Activated naive CD4-positive, alpha-beta T cell treated with anti-CD3 and anti-CD28 coated beads, Interleukin-2, amount 50 U/mL, for 16 hours (primary cell): Measurements from ENCODE around the gene GGT6.

Experiments used
- DNase-seq: peaks from one replicate; pipeline ENCODE4 v3.0.0-alpha.2; 2020

GGT6 gene

DNA sequence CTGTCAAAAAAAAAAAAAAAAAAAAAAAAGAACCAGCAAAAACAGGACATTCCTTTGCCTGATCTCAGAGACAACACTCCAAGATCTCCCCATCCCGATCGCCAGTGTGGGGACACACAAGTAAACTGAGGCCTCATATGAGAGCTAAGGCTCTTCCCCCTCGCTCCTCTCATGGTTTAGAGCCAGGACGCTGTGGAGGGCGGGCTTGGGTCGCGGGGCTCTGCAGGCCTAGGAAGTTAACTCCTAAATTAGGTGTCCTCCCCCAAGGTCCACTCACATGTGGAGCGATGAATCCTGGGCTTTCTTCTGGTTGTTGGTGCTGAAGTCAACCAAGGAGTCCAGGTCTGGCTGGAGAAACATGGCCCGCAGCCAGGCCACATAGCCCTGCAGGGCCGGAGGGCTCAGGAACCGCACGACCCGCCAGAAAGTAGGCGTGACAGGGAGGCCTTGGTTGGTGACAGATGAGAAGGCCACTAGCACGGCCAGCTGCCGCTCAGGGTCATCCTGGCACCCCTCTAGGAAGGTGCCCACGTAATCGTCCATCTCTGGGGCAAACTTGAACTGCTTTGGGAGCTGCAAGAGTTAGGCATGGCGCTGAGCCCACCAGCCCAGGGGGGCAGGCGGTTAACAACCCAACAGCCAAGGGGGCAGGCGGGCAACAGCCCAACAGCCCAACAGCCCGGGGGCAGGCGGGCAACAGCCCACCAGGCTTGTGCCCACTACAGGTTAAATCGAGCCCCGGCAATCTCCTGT is 10.4 kb downstream of the GGT6 start:
- no peak for DNase-seq

DNA sequence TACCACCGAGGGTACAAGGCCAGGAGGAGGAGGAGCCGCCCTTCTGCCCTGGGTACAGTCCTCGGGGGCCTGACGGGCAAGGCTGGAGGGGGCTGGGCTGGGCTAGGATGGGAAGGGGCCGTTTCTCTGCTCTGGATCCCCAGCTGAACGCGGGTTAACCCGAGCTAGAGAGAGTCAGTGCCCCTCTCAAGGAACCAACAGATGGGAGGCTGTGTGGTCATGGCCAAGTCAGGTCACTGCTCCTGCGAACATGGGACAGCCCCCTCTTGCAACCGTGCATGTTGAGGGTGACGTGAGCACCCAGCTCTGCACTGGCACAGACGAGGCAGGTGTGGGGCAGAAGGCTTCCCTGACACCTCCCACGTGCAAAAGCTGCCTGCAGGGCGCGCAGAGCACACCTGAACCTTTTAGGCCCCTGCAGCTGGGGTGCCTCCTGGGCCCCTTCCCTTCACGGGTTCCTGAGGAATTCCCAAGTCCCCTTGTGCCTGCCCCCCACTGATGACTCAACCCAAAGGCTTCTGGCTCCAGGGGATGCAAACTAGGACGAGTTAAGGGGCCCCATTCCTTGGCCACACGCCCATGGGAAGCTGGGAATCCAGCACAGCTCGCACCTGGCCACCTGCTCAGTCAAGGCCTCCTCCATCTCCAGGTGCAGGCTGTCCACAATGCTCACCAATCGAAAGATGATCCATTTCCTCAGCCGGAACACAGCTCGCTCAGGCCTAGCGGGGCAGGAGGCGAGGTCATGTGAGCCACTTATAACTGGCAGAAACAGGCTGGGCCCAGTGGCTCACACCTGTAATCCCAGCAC is 11.5 kb downstream of the GGT6 start:
- DNase-seq = no peak

DNA sequence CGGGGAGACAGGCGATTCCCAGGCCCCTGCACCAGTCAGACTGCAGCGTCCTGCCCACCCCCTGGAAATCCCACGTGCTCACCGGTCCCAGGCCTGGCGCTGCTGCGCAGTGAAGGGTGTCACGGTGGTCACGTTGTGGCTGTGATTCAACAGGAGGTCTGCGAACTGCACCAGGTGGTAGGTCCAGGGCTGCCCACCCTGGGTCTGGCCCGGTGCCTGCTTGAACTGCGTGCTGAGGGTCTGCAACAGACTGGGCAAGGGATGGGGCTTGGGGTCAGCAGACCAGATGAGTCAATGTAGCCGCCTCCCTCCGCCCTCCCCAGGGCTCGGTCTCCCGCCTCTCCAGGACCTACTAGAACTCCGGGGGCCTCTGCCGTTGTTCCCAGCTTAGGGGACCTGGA is 12.3 kb downstream of the GGT6 start:
- no peak for DNase-seq

DNA sequence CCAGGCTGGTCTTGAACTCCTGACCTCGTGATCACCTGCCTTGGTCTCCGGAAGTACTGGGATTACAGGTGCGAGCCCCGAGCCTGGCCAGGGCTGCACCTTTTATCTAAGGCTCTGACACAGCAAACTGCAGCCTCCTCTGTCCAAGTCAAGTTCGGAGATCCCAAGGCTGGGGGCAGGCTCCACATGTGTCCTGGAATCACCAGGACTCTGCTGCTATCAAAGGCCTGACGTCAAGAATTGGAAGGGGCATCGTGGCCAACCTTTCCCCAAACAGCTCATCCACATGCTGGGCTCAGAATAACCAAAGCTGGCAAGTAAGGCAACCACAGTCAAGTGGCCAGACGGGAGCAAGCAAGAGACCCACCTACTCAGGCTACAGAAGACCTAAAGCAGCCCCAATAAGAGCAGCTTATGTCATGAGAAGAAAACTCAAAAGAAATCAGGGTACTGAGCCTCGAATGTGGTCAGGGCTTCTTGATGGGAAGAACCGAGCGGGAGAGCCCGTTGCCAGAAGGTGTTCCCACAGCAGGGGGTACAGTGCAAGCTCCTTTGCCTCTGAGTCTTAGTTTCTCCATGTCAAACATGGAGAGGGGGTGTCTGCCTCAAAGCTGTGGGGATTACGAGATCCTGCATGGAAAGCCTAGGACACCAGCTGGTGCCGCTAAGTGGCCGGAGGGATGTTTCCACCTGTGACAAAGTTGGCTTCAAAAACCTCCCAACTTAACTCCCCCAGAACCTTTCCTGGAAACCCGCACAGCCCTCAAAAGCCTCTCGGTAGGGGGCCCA is 13.1 kb downstream of the GGT6 start:
- no peak for DNase-seq

DNA sequence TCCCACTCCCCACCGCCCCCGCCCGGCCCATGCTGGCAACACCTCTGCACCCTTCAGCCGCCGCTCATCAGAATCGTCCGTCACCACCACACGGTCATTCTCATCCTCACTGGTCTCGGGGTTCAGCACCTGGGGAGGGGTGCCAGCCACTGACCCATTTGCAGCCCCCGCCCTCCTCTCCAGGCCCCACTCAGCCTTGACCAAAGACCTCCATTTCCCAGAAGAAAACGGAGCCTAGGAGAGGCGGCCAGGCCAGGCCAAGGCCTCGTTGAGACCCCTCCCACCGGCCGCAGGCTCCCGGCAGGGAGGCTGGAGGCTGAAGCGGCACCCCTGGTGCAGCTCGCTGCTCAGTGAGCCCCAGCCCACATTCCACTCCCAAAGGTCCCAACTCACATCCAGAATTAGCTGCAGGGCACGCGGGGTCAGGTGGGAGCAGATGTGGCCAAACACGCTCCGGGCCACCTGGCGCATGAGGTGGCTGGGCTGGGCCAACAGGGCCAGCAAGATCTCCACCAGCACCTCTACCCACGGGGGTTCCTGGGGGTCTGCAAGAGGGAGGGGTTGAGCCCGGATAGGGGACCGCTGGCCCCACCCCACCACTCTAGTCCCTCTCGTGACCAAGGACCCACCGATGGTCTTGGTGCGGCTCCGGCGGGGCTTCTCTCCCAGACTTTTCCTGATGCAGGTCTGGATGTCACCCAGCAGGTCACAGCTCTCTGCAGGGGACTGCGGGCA is 15.0 kb downstream of the GGT6 start:
- DNase-seq = no peak

DNA sequence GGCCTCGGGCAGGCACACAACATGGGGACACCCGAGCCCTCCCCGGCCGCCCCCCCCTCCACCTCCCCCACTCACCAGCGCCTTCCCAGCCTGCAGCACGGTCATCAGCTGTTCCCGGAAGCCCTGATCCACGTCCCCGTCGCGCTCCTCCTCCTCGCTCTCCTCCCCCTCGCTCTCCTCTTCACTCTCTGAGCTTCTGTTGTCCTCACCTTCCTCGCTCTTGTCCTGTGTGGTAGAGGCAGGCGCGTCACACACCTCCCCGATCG is 15.5 kb downstream of the GGT6 start:
- DNase-seq = no peak

DNA sequence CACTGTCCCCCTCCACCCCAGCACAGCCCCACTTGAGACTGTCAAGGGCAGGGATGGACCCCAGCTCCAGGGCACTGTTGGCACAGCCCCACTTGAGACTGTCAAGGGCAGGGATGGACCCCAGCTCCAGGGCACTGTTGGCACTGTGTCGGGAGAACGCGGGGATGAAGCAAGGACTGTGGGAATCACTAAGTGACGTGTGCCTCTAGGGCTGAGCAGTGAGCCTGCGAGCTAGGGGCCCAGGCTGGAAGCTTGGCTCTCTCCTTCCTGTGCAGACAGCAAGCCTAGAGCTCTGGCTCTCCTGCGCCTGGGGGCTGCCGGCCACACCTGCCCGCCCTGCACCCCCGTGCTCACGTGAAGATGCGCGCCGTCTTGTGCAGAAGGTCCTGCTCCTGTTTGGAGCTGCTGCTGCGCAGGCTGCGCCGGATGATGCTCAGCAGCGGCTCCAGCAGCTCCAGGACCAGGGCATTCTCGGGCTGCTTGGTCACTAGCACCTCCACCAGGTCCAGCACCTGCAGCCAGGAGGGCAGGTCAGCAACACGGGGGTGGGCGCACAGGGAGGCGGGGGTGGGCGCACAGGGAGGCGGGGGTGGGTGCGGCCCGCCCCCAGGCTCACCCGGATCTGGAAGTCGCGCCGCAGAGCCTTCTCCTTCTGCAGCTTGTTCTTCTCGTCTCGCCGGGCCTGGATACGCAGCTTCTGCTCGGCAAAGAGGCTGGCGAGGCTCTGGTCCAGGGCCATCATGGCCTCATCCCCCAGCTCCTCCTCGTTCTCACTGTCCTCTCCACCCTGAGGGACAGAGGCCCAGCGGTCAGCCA is 16.0 kb downstream of the GGT6 start:
- DNase-seq = no peak

DNA sequence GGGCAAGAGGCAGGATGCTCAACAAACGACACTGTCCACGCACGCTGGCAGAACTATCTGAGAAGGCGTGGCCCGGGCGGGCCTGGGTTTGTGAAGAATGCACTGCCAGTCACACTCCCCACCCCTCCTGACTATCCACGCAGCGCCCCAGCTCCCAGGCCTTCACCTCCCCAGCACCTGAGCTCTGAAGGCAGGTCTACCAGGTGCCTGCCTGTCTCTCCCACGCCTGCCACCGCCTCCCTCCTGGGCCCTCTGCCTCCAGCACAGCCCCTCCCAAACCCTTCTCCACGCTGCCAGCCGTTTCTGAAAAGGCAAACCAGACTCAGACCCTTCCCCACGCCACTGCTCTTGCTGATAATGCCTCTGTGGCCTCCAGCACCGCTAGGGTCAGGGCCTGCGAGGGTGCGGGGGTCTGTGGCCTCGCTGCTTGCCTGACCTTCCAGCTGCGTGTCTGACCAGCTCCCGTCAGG is 16.8 kb downstream of the GGT6 start:
- DNase-seq = no peak

DNA sequence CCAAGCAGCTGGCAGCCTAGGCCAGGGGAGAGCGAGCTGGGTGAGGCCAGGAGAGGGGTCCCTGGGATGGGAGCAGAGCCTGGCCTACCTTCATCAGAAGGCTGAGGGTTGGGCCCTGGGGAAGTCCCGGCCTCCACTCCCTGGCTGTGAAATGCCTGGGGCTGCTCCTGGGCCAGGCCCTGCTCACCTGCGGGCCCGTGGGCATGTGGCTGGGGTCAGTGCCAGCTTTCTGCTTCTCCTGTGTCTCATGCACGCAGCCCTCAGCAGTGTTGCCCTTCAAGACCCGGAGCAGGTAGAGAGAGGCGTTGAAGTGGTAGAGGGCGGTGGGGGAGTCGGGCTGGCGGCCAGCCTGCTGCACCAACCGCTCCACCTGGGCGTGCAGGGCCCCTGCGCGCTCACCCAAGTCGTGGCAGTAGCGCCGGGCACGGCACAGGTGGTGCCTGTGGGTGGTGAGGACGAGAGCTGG is 17.6 kb downstream of the GGT6 start:
- DNase-seq = no peak

DNA sequence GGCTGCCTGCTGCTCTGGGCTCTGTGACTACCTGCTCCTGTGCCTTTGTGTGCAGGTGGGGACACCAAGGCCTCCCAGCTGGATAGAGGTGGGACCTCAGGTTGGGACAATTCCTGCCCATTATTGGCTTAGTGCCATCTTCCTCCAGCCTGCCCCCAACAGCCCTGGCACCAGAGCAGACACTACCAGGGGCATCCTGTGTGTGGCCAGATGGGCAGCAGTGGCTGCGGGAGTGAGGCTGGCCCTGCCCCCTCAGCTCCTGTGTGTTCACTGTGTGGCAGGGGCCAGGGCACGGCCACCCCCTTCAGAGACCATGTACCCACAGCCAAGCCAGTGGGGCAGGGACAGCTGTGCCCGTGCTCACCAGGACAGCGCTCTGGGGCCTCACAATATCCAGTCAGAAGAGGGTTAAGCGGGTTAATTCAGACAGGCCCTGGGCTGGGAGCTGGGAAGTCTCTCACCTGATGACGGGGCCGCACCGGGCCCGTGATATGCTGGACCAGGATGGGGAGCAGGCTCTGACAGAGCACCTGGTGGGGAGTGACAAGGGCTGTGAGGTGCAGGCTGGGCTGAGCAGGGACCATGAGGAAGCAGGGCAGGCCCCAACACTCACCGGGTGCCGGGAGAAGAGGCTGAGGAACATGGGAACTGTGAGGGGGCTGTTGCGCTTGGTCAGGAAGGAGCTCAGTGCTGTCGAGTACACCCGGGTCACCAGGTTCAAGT is 18.2 kb downstream of the GGT6 start:
- no peak for DNase-seq

DNA sequence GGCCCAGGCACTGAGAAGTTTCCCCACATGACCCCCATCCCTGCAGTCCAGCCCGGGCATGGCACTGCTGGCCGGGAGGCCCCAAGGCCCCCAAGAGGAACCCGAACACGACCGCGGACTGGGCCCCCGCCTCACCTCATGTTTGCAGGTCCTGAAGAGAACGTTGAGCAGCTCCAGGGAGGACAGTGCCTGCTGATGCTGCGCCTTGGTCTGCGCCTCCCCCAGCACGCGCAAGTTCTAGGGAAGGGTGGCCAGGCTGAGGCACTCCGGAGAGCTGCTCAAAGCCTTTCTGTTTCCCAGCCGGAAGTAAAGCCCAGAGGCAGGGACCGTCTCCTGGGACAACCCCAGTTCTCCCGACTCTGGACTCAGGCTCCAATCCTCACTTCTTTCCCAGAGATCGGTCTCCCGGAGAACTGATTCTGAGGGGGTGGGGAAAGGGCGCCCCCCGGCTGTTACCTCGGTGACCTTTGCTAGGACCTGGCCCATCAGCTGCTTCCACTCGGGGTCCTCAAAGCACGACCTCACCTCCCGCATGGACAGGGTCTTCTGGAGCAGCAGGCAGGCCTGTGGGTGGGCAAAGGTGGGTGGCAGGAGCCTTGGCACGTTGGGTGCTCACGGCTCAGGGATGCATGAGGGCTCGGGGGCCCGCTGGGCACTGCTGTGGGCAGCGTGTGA is 18.9 kb downstream of the GGT6 start:
- DNase-seq = no peak

DNA sequence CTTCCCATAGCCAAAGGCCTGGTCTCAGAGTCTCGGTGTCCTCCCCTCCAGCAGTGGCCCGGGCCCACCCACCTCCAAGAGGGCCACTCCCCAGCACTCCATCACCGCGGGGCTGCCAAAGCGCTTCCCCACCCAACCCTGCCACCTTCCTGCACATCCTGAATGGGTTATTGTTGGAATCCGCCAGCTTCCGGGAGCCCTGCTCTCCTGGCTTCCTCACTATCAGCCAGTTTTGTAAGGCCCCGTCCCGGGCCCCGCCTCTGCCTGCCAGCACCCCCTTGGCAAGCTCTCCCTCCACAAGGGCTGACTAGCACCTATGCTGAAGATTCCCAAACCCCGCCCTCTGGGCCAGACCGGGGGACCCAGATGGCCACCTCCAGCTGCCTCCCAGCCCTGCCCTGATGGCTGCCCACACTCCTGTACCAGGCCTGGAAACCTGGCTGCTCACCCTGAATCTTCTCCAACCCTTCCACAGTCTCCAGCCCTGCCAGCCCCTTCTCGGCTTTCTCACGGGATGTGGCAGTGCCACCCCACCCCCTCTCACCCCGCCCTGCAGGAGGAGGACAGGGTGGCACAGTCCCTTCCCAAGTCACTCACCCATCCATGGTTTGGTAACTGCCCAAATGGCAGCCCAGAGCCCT is 19.6 kb downstream of the GGT6 start:
- DNase-seq = no peak

DNA sequence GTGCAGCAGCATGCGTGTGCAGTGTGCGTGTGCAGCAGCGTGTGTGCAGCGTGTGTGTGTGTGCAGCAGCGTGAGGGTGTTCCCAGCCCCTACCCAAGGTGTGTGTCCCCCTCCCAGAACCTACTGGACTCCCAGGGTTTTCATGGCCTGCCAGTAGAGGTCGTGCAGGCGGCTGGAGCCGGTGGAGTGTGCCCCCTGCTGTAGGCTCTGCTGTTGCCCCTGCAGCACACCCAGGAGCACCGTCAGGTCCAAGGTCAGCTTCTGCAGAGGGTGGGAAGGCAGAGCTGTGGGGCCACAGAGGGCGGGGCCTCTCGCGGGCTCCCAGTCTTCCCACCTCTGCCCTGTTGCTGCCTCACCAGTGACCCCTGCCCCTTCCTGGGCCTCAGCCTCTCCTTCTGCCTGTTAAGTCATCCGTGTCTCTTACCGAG is 20.1 kb downstream of the GGT6 start:
- no peak for DNase-seq

DNA sequence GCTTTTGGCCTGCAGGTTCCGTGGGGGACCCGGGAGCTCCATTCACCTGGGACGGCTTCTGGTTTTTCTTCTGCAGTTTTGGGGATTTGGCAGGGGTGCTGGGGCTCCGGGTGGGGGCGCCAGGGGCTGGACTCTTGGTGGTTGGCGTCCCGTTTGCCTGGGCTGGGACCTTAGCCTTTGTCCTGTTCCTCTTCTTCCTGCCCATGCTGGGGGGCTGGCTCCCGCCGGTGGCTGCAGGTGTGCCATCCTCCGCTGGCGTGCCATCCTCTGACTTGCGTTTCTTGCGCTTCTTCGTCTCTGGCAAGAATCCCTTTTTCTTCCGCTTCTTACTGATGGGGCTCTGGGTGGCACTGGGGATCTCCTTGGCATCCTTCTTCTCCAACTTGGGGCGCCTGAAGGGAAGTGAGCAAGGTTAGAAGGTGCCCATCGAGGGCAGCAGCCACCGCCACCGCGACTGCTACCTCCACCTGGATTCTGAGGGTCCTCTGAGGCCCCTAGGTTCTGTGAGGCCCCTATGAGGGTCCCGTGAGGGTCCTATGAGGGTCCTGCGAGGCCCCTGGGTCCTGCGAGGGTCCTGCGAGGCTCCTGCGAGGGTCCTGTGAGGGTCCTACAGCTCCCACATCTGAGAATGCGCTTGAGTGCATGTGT is 20.7 kb downstream of the GGT6 start:
- DNase-seq = no peak

DNA sequence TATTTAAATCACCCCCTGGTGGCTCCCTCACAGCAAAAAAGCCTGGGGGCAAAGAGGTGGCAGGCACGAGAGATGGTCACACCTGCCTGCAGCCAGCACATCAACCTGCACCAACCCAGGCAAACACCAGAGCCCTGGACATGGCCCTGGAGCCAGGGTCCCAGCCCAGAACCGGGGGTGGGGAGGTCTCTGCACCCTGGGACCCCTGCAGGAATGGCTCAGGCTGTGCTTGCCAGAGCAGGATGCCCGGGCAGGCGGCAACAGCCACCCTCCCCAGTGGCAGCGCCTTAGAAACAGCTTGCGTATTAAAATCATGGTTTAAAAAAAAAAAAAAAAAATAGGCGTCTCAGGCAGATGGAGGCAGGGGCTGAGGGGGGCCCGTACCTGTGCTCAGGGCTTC is 21.4 kb downstream of the GGT6 start:
- DNase-seq = no peak

DNA sequence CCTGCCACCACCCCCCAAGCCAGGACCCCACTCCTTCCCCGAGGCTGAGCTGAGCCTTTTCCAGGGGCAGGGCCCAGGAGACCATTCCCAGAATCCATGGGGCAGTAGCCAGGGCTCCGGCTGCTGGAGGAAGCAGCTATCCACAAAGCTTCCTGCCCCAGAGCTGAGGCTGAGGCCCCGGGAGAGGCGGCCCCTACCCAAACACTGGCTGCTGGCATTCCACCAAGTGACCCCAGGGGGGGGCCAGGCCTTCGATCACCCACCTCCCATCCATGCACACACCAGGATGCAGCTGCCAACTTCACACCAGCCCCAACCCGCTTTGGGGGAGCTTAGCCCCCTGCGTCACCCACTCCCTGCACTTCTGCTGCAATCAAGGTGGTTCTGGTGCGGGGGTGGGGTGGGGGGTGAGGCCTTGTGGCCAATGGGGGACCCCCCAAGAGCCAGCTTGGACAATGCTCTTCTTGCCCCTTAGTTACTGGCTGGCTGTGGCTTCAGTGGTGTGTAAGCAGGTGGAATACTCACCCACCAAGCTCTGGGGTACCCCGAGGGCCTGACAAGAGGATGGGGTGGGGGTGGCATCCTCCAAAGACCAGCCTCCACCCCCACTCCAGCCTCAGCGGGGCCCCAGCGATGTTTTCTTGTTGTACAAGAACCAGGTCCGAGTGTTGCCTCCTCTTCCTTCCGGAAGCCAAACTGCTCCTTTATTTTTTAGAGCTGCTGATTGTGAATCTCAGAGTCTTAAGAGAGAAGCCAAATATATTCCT is 22.0 kb downstream of the GGT6 start:
- DNase-seq = no peak

DNA sequence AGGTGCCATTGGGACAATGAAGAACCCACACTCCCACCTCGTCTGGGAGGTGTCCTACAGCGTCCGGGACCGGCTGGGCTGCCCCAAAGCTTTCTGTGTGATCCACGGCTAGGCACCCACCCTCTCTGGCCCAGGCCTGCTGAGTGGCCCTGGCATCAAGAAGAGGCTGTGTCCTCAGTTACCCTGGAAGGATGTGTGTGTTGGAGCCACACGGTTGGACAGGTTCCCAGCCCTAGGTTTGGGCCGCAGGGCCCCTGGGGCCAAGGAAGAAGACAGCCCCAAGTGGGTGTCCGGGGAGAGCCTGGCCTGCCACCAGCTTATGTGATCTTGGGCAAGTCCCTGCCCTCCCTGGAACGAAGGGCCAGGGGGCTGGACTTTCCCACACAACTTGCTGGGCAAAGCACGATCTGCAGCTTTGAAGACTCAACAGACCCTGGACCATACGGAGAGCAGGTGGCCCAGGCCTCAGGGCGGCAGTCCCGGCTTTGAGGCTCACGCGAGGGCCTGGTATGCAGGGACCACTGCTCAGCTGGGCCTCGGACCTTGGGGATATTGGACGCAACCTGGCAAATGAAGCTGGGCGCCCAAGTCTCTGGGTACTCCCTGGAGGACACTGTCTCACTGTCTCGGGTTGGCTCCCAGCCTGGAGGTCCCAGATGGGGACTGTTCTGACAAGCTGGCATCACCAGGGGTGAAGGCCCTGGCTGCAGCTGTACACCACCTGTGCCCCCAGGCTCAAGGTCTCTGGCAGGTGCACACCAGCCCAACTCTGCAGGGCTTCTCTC is 22.7 kb downstream of the GGT6 start:
- DNase-seq = no peak
